Effector CD4-positive, alpha-beta T cell (primary cell): ENCODE results near the gene OR4Q2. TPM values are rescaled to one million over a fixed set of nuclear protein-coding genes. Genes with fewer than 3 reads are reported as not detected.
"Not testable (repeated sequence)": the region's sequence is repeated elsewhere in the genome, so short reads cannot be mapped to it uniquely, and the experiment has no call there.

ENCODE experiments used
- DNase-seq: peaks from one replicate; pipeline ENCODE4 v3.0.0-alpha.2; 2020
- total RNA-seq: gene quantifications from one replicate; lab custom pipeline; 2026; lab: John Stamatoyannopoulos, UW

The OR4Q2 gene
- total RNA-seq = not detected

- no peak for DNase-seq
These were observed at the start of gene OR4Q2 for GRCh38 chr14:20001863-20002262. TSS of gene OR4Q2 (plus strand) at chr14:20002163.

DNA sequence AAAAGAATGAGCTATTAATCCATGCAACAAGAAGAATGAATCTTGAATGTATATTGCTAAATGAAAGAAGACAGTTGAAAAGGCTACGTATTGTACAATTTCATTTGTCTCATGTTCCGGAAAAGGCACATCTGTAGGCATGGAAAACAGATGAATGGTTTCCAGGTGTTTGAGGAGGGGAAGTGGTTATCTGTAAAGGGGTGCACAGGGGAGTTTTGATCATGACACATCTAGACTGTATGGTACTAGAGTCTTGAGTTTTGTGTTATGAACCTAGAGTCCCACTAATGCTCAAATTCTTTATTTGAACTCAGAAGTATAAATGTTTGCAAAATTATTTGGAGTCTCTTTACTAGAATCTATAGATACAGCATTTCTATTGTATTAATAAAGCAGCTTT is 32.2 kb upstream of the OR4Q2 start:
- not testable (repeated sequence) for DNase-seq

GRCh38 chr14:19974844-19975243 is 27.1 kb upstream of the OR4Q2 start:
- DNase-seq = peak; percentile 3

- no peak for DNase-seq
These were observed 26.7 kb upstream of the OR4Q2 start, which contains the start of gene OR4K15 for GRCh38 chr14:19975291-19975690. TSS of gene OR4K15 (plus strand) at chr14:19975591. CDS start at chr14:19975591, 0 bp downstream.

DNA sequence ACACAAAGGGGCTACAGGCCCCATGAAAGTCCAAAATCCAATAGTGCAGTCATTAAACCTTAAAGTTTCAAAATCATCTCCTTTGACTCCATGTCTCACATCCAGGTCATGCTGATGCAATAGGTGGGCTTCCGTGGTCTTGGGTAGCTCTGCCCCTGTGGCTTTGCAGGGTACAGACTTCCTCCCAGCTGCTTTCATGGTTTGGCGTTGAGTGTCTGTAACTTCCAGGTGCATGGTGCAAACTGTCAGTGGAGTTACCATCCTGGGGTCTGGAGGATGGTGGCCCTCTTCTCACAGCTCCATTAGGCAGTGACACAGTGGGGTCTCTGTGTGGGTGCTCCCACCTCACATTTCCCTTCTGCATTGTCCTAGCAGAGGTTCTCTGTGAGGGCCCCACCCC is 8.5 kb upstream of the OR4Q2 start:
- DNase-seq = no peak

DNA sequence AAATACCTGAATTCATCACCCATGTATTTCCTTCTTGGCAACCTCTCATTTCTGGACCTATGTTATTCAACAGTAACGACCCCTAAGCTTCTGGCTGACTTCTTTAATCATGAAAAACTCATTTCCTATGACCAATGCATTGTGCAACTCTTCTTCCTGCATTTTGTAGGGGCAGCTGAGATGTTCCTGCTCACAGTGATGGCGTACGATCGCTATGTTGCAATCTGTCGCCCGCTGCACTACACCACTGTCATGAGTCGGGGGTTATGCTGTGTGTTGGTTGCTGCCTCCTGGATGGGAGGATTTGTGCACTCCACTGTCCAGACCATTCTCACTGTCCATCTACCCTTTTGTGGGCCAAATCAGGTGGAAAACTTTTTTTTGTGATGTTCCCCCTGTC is 356 bp downstream of the OR4Q2 start:
- DNase-seq = no peak

GRCh38 chr14:20008156-20008555 is 6.2 kb downstream of the OR4Q2 start:
- DNase-seq = no peak

GRCh38 chr14:20019257-20019865 is 17.4 kb downstream of the OR4Q2 start, which contains the start of gene OR4K14:
TSS of gene OR4K14 (minus strand) at chr14:20019307. CDS start at chr14:20015193, 4,114 bp downstream.
- DNase-seq = no peak

DNA sequence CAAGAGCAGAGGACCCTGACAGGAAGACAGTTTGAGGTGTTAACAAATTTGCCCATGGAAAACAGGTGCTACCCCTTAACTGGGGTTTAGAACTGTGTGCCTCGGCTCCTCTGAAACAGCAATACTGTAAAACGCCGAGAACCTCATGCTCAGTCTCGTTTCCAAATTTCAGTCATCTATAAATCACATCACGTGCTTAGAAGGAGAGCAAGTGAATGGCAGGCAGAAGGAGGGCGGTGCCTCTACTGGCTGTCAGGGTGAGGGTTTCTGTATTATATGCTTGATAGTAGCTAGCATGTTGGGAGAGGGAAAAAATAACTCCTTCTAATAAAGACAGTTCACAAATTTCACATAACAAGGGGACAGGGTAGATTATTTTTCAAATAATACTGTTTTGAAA is 29.1 kb downstream of the OR4Q2 start:
- no peak for DNase-seq

DNA sequence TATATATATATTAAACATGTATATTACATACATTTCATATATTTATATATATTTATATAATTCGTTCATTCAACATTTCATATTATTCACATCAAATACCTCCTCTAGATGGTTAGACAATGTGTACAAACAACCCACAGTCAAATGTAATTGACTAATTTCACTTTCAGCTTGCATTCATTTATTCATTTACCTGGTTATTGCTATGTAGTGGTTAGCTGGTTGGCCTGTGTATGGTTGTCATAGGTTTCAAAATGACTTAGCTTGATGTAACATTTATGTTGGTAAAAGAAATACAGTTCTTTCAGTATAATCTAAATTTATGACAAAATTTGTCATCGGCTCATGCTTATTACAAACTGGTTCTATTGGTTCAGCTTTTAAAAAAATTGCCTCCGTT is 33.5 kb downstream of the OR4Q2 start:
- DNase-seq = no peak

- DNase-seq = no peak
These were observed 34.0 kb downstream of the OR4Q2 start, which contains the start of gene OR4K13 for GRCh38 chr14:20035938-20036337. TSS of gene OR4K13 (minus strand) at chr14:20036038. CDS start at chr14:20034758, 1,280 bp downstream.

GRCh38 chr14:20044243-20044642 is 42.3 kb downstream of the OR4Q2 start:
- no peak for DNase-seq

DNA sequence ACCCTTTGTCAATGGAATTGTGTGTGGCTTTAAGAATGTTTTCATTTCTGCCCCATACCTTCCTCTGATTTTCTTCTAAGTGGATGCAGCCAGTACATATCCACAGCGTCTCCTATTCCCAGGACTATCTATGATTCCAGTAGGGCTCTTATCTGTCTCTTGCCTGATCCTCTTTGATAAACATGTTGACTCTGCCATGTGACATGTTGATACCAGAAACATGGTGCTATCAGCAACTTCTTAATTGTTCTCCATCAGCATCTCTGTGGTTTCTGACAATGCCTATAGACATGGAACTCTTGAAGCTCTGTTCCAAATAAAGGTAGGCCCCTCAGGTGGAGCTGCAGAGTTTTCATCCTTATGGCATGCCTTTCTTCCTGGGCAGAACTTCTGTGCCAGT is 46.2 kb downstream of the OR4Q2 start:
- DNase-seq = no peak
